Esophagus muscularis mucosa (tissue), 3 donors: Measurements from ENCODE around the gene CDK5RAP2.

Experiments
- CTCF ChIP-seq, 3 experiments: fragments of 200-600 bp in 2 of 3; fragments of 450-650 bp in 1 of 3; sonication (generic) in 2 of 3; IDR thresholded peaks; one replicate each; pipeline ENCODE4 v1.5.1; 2017 to 2019; ENCODE audit warnings: antibody characterized with exemption in 3 of 3, mild to moderate bottlenecking in 2 of 3, moderate library complexity in 1 of 3
- POLR2A ChIP-seq: fragments of 450-650 bp; IDR thresholded peaks from one replicate; pipeline ENCODE4 v1.6.1; 2017; ENCODE audit warnings: antibody characterized with exemption, moderate library complexity, mild to moderate bottlenecking, low read depth
- POLR2AphosphoS5 ChIP-seq, 2 donors: sonication (generic); formaldehyde crosslinking; IDR thresholded peaks; one replicate each; pipeline ENCODE4 v1.6.1; 2017; ENCODE audit warnings: antibody characterized with exemption in 2 of 2

GRCh38 chr9:120475341-120475740, 104.6 kb downstream of the CDK5RAP2 start:
- TF ChIP-seq CTCF (IDR thresholded peaks at IDR 0.05): no peak
- no peak for TF ChIP-seq POLR2A
- TF ChIP-seq POLR2AphosphoS5 (IDR thresholded peaks at IDR 0.05): no peak
